NCI-H128 (cell line): Measurements from ENCODE around the gene PRAMEF5.
"Not testable (repeated sequence)": the region's sequence is repeated elsewhere in the genome, so short reads cannot be mapped to it uniquely, and the experiment has no call there.

Experiments used
- DNase-seq: peaks from one replicate; lab custom pipeline; 2025; ENCODE audit not compliant: unreplicated experiment; lab: John Stamatoyannopoulos, UW

Gene PRAMEF5

GRCh38 chr1:13253898-13254297 is at the start of gene PRAMEF5:
Gene PRAMEF5 (plus strand): TSS chr1:13254198. CDS start chr1:13259269, 5,071 bp downstream.
- DNase-seq, result not testable (repeated sequence)

DNA sequence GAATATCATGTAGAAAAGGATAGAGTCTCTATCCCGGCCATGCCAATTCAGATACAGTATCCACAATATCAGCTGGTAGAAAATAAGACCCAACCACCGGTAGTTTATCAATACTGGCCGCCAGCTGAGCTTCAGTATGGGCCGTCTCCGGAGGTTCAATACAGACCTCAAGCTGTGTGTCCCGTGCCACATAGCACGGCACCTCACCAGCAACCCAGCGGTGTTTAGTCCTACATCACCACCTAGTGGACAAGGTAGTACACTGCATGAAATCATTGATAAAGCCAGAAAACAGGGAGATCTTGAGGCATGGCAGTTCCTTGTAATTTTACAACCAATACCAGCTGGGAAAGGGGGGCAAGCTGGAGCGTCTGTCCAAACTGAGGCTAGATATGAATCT is 45.3 kb upstream of the PRAMEF5 start:
- not testable (repeated sequence) for DNase-seq

DNA sequence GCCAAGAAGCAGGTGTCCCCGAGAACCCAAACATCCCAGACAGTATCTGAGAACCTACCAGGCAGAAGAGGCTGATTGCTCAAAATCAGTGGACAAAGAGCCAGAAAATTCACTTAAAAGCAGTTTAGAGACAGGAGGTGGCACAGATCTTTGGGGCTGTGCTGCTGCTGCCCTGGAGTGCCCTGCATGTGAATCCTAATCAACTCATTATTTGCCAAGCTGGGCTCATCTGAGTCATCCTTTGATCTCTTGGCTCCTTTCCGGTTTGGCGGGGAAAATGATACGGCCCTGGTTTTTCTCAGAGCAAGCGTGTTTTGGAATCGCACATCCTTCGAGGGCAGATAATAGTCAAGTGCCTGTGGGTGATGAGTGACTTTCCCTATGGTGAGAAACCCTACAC is 37.4 kb upstream of the PRAMEF5 start:
- DNase-seq, result not testable (repeated sequence)

DNA sequence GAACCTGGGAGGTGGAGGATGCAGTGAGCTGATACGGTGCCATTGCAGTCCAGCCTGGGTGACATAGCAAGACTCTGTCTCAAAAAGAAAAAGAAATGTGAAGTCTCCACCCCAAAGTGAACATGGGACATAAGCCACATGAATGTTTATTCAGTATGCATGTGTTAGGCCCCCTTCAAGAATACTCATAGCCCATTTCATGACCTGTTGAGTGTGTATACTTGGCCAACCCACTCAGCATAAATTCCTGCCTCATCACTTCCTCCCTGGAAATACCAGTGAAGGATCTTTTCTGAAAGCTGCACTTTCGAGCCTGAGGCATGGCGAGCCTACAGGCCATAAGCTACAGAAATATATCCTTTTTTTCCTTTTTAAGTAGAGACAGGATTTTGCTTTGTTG is 34.8 kb upstream of the PRAMEF5 start:
- DNase-seq, result not testable (repeated sequence)

DNA sequence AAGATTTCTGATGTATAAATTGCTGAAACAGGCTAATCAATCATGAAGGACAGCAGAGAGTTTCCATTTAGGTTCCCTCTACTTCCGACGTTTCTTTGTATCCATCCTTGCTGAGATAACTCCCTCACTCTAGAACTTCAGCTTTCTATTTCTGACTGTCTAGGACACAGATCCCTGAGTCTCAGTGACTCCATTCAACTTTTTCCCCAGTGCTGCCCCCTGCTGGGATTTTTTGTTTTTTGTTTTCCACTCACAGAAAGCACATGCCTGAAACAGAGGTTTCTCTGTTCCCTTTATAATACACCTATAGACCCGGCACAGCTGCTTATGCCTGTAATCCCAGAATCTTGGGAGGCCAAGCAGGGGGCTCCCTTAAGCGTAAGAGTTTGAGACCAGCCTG is 31.2 kb upstream of the PRAMEF5 start:
- not testable (repeated sequence) for DNase-seq

DNA sequence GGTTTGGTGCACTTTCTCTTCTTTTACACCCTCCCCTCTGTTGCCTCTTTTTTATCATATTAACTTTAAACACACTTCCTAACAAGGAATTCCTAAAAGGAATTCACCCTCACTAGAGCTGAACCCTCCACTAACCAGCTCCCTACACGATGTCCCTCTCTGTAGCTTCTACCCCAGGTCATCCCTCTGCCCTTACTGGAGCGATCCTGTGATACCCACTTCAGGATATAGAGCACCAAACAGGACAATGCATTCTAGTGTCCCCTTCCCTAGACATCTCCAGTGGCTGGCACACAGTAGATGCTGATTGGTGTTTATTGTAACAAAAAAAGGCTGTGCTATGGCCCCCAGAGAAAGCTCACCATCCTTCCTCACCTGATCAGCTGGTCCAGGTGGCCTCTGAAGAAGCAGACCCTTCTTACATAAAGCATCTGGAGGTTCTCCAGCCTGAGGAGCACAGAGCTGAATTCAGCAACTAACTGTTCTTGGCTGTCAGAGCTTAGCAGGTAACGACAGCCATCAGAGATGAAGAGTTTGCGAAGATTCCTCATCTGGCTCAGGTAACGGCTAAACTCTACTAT is 29.4 kb upstream of the PRAMEF5 start:
- DNase-seq, result no peak

DNA sequence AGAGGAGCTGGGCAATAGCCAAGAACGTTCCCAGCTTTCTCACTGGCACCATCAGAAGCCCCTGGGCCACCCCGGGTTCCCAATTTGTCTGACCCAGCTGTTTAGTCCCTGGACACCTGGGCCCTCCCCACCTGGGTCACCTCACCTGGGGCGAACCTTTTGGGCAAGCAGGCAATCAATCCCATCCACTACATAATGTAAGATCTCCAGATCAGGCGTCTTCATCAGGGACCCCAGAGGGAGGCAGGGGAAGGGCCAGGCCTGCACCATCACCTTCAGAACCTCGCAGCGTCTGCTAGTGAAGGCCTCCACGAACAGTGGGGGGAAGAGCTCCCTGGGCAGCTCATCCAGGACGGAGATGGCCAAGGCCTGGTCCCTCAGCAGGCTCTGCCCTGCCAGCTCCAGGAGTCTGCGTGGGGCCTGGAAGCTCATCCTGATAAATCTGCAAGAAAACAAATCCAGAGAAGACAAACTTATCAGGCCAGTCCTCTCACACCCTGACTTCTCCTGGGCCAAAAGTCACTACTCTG is 28.3 kb upstream of the PRAMEF5 start, which contains the start of gene PRAMEF18:
PRAMEF18 (minus strand) TSS at position 480 of the 530 bp plus-strand sequence; CDS start at position 432, 48 bp downstream.
- not testable (repeated sequence) for DNase-seq

- not testable (repeated sequence) for DNase-seq
These were observed 26.5 kb upstream of the PRAMEF5 start for GRCh38 chr1:13227271-13228055.

DNA sequence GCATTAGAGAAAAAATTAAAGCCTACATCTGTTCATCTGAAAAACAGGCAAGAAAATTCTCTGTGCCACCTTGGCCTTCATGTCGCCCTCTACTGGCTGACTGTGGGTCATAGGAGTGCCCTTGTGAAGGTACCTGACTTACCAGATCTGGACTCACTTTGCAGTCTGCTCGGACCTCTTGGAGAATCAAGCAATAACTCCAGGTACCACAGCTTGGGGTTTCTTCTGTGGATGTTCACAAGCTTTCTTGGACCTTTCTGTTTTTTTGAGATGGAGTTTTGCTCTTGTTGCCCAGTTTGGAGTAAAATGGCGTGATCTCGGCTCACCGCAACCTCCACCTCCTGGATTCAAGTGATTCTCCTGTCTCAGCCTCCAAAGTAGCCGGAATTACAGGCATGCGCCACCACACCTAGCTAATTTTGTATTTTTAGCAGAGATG is 25.6 kb upstream of the PRAMEF5 start:
- no peak for DNase-seq

- DNase-seq, result not testable (repeated sequence)
These were observed 23.9 kb upstream of the PRAMEF5 start for GRCh38 chr1:13230096-13230495.

DNA sequence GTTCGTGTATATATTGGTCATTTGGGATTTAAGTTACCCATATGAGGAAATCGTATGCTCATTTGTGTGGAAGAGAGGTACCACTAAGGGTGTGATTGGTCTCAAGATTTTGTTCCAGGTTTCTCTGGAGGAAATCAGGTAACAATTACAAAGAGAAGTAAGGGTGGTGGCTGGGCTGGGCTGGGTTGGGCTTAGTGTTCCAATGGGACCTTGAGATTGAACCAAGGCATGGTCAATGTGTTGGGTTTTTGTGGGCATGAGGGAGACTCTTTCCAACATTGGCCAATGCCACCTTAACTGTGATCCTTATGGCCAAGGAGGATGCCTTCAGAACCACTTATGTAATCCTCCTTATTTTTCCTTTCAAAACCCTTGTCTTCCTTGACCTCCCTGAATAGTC is 23.4 kb upstream of the PRAMEF5 start:
- DNase-seq, result not testable (repeated sequence)

GRCh38 chr1:13231061-13231750 is 22.8 kb upstream of the PRAMEF5 start:
- DNase-seq, result not testable (repeated sequence)

- DNase-seq, result not testable (repeated sequence)
These were observed 21.9 kb upstream of the PRAMEF5 start for GRCh38 chr1:13232056-13232455.

- not testable (repeated sequence) for DNase-seq
These were observed 19.9 kb upstream of the PRAMEF5 start for GRCh38 chr1:13234057-13234456.

DNA sequence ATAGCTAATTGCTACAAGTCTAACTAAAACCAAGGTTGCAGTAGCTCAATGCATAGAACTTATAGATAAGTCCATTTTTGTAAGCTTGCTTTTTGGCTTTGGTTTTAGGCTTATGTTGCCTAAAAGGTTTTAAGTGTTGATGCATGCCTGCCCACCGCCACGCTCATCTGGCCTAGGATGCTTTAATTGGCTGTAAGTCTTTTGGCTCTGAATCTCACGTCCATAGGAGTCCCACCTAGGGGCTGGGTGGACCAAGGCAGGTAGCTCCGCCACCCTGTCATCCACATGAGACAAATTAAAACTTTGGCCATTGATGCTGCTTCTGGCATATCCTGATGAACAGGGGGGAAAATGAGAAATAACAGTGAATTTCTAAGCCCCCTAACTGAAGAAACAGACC is 16.4 kb upstream of the PRAMEF5 start:
- not testable (repeated sequence) for DNase-seq

DNA sequence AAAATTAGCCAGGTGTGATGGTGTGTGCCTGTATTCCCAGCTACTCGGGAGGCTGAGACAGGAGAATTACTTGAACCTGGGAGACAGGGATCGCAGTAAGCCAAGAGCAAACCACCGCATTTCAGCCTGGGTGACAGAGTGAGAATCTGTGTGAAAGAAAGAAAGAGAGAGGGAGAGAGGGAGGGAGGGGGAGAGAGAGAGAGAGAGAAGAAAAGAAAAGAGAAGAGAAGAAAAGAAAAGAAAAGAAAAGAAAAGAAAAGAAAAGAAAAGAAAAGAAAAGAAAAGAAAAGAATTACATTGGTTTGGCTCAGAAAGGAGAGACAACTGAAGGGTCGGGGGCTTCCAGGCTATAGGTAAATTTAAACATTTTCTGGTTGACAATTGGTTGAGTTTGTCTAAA is 14.4 kb upstream of the PRAMEF5 start:
- DNase-seq, result not testable (repeated sequence)

DNA sequence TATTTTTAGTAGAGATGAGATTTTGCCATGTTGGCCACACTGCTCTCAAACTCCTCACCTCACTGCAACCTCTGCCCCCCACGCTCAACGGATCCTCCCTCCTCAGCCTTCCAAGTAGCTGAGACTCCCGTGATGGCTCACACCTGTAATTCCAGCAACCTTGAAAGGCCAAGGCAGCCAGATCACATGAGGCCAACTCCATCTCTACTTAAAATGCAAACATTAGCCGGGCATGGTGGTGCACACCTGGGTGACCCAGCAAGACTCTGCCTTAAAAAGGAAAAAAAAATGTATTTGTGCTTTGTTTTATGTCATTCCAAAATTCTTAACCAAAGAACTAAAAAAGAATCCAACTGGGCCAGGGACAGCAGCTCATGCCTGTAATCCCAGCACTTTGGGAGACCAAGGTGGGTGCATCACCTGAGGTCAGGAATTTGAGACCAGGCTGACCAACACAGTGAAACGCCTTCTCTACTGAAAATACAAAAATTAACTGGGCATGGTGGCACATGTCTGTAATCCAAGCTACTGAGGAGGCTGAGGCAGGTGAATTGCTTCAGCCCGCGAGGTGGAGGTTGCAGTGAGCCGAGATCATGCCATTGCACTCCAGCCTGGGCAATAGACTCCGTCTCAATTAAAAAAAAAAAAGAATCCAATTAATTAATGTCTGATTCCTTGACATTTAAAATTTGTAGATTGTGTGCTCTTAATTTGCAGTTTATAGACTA is 10.3 kb upstream of the PRAMEF5 start:
- not testable (repeated sequence) for DNase-seq

GRCh38 chr1:13245841-13246553 is 8.0 kb upstream of the PRAMEF5 start:
- DNase-seq, result not testable (repeated sequence)

- not testable (repeated sequence) for DNase-seq
These were observed 7.5 kb upstream of the PRAMEF5 start for GRCh38 chr1:13246554-13246871.

DNA sequence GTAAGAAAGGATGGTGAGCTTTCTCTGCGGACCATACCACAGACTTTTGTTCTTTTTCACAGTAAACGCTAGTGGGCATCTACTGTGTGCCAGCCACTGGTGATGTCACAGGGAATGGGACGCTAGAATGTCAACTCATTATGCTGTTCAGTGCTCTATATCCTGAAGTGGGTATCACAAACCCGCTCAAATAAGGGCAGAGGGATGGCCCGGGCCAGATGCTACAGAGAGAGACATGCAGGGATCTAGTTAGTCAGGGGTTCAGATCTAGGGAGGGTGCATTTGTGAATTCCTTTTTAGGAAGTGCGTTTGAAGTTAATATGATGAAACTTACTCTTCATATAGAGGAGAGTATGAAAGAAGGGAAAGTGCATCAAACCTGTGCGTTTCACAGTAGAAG is 6.9 kb upstream of the PRAMEF5 start:
- DNase-seq, result not testable (repeated sequence)
